NOMO-1 (cell line): ENCODE data around the gene CPEB2.
"Not testable (repeated sequence)": the region's sequence is repeated elsewhere in the genome, so short reads cannot be mapped to it uniquely, and the experiment has no call there.

Experiments used
- DNase-seq, 2 experiments: peaks; one replicate each; lab custom pipeline; 2025; ENCODE audit not compliant: unreplicated experiment in 2 of 2; lab: John Stamatoyannopoulos, UW

The CPEB2 gene

DNA sequence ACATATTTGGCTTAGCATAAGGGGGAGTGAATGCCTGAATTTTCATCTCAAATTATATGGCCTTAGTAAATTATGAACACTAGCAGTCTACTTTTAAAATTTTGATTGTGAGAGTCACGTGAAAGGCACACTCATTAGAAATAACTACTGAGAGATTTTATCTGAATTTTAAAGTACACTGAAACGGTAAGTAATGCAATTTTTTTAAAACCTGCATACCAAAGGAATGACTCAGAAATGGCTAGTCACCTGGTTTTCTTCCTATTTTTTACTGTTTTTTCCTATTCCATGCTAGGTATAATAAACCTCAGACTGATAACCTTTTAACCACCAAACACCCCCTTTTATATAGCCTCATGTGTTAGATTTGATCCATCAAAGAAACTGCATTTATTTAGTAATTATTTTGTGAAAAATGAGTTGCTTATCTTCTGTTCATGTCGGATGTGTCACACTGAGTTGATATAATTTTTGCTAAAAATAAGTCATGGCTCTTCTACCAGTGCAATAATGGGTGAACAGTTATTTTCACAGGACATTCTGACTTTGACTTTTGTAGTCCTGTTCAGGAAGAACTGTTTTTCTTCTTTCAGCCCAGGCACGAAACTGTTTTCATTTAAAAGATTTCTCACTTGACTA lies 40.4 kb downstream of the CPEB2 start:
- no peak for DNase-seq

DNA sequence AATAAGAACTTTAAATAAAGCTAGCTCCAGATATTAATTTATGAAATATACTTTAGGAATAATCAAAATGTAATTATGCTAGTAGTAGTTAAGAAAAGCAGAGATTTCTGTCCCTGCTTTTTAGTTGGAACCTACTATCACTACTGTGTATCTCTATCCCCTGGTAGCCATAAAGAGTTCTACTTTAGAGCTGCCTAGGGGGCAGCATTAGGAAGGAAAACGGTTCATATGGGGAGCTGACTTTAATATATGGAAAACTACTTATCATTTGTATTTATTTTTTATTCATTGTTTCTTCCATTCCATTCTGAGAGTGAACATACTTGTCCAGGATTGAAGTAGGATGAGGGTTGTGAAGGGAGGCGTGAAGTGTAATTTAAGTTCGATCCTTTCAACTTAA lies 40.9 kb downstream of the CPEB2 start:
- no peak for DNase-seq

DNA sequence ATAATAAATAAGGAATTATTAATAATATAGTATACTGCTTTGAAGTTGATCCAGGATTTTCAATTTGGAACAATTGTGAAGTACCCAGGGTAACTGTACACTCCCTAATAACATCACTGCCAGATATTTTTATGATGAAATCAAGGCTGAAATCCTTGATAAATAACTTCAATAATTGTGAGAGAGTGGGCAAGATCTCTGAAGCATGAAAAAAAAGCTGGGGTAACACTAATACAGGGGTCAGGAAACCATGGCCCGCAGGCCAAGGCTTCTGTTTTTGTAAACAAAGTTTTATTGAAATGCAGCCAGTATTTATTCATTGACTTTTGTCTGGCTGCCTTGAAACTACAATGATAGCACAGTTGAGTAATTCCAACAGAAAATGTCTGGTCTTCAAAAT lies 41.6 kb downstream of the CPEB2 start:
- DNase-seq: no peak

DNA sequence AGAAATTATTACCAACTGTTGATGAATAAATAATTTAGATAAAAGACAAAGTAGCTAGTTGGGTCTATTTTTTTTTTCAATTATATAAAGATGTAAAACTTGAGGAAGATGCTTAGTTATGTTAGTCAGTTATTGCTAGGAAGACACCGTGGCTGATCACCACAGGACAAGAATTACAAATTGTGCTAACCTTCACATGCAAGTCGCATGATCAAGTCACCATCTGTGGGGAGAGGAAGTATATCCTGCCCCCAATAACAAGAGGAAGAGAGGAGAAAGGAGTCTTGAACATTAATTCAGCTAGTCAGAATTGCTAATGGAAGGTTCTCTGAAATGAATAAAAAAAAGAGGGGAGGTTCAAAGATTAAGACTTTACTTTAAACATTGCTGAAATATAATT lies 52.3 kb downstream of the CPEB2 start:
- DNase-seq: no peak

DNA sequence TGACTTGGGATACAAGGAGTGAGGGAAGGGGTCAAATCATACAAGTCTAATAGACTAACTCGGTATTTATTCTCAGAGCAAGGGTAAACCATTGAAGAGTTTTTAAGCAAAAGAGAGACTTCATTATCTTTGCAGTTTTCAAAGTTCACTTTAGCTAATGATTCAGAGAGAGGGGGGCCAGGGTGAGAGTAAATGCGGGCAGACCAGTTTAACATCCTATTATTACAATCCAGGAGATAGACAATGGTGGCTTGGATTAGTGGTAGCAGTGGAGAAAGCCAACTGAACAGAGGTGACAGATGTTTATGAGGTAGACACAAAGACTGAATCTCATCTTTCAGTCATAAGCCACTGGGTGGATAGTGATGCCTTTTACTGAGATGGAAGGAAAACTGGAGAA lies 57.9 kb downstream of the CPEB2 start:
- no peak for DNase-seq

DNA sequence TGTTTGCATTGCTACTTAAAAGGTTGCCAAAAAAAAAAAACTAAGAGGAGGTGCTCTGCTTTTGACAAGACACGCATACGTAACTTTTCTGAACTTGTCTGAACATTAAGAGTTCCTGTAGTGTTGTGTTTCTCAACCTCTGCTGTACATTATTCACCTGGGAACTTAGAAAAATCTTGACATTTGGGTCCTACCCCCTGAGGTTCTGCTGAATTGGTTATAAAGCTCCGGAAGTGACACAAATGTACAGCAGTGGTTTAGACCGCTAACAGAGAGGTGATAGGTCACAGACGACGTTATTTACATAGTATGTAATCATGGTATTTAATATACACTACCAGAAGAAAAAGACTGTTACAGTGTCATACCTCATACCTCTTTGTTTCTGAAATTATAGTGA lies 61.1 kb downstream of the CPEB2 start:
- DNase-seq: no peak

DNA sequence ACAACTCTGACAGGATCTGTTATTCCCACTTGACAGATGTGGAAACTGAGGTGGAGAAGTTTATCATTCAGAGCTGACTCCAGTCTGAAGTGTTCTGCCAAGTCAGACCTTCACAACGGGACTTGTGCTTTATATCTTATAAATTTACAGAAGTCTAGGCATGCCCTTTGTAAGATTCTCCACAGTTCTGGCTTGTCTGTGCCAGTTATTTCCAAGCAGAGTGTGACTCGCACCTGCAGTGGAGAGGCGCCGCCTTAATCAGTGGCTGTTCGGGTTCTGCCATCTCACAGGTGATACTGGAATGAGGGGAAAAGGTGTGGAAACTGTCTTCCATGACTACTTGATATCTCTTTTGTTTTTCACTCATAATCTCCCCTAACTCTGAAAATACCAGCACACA lies 63.2 kb downstream of the CPEB2 start:
- no peak for DNase-seq

DNA sequence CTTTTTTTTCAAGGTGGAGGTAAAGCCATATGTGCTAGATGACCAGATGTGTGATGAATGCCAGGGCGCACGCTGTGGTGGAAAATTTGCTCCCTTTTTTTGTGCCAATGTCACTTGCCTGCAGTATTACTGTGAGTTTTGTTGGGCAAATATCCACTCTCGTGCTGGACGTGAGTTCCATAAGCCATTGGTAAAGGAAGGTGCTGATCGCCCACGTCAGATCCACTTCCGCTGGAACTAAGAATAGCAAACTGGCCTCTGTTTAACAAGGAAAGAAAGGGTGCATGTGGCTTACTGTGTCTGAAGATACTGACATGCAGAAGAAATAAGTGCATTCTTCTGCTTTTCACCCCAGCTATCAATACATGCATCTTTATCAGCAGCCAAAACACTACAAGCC lies 63.9 kb downstream of the CPEB2 start:
- DNase-seq: no peak

DNA sequence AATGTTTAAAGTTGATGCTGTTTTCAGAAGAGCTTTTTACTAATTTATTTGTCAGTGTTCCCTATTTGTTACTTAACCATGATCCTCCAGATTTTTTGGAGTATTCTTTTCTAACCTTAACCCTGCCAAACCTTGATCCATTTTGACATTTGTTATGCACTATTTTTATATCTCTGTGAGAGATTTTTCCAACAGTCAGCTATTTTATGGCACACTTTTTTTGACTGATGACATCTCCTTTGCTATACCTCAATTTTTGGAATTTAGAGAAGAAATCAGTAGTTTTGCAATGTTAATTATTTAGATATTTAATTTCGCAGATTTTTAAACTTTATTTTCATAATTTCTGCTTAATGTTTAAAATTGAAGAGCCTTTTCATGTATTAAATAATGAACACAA lies 66.0 kb downstream of the CPEB2 start:
- DNase-seq: no peak

DNA sequence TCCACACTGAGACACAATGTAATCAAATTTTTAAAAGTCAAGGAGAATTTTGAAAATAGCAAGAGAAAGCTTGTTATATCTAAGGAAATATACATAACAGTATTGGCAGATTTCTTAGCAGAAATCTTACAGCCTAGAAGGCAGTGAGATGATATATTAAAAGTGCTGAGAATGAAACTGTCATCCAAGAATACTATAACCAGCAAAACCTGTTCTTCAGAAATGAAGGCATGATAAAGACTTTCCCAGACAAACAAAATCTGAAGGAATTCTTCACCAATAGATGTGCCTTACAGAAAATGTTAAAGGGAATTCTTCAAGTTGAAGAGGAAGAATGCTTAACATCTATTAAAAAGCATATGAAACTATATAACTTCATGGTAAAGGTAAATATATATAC lies 73.6 kb downstream of the CPEB2 start:
- no peak for DNase-seq

DNA sequence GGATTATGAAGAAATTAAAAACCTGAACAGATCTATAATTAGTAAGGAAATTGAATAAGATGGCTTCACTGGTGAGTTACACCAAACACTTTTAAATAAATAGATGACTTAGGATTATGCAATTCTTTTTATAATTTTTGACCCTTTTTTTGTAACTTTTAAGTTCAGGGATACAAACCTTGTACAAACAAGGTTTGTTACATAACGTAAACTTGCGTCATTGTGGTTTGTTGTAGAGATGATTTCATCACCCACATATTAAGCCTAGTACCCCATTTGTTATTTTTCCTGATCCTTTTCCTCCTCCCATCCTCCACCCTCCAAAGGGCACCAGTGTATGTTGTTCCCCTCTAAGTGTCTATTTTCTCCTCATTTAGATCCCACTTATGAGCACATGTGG lies 75.7 kb downstream of the CPEB2 start:
- peak; percentile 21 to 68 for DNase-seq

DNA sequence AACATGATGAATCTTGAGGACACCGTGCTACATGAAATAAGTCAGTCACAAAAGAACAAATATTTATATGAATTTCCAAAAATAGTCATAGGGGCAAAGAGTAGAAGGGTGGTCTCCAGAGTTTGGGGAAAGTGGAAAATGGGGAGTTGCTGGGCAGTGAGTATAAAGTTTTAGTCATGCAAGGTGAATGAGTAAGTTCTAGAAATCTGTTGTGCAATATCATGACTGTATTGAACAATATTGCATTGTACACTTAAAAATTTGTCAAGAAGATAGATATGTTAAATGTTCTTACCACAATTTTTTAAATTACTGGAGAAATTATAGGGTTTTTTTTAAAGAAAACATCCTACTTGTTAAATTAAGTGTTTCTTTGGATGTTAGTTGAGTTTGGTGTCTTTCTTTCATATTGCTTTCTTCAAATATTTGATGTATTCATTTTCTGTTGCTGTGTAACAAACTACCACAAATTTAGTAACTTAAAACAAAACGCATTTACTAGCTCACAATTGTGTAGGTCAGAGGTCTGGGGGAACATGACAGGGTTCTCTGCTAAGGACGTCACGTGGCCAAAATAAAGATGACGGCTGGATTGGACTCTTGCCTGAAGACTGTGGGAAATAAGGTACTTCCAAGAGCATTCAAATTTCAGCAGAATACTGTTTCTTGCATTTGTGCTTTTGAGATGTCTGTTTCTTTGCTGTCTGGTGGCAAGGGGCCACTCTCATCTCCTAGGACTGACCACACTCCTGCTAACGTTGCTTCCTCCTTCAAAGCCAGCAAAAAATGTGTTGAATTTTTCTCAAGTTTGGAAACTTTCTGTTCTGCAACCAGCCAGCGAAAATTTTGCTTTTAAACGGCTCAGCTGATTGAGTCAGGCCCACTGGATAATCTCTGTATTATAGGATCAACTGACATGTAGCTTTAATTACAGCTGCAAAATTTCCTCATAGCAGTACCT lies 76.7 kb downstream of the CPEB2 start:
- peak; percentile 53 to 67 for DNase-seq

DNA sequence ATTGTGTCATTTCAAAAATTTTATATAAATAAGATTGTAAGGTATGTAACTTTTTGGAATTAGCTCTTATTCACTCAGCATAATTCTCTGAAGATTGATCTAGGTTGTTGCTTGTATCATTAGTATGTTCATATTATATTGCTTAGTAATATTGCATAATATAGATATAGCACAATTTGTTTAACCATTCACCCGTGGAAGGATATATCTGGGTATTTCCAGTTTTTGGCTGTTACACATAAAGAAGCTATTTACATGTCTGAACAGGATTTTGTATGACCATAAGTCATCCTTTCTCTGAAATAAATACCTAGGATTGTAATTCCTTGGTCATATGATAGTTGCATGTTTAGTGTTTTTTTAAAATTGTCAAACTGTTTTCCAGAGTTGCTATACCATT lies 82.5 kb downstream of the CPEB2 start:
- no peak for DNase-seq

DNA sequence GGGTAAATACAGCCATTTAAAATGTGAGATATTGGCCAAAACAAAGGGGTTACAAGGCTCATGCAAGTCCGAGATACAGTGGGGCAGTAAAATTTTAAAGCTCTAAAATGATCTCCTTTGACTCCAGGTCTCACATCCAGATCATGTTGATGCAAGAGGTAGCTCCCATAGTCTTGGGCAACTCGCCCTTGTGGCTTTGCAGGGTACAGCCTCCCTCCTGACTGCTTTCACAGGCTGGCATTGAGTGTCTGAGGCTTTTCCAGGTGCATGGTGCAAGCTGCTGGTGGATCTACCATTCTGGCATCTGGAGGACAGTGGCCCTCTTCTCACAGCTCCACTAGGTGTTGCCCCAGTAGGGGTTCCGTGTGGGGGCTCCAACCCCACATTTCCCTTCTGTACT lies 83.5 kb downstream of the CPEB2 start:
- not testable (repeated sequence) for DNase-seq

DNA sequence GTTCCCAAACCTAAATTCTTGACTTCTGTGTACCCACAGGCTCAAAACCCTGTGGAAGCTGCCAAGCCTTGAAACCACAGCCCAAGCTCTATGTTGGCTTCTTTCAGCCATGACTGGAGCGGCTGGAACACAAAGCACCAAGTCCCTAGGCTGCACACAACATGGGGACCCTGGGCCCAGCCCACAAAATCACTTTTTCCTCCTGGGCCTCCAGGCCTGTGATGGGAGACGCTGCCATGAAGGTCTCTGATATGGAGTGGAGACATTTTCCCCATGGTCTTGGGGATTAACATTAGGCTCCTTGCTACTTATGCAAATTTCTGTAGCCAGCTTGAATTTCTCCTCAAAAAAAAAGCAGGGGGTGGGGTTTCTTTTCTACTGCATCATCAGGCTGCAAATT lies 84.0 kb downstream of the CPEB2 start:
- DNase-seq: not testable (repeated sequence)

DNA sequence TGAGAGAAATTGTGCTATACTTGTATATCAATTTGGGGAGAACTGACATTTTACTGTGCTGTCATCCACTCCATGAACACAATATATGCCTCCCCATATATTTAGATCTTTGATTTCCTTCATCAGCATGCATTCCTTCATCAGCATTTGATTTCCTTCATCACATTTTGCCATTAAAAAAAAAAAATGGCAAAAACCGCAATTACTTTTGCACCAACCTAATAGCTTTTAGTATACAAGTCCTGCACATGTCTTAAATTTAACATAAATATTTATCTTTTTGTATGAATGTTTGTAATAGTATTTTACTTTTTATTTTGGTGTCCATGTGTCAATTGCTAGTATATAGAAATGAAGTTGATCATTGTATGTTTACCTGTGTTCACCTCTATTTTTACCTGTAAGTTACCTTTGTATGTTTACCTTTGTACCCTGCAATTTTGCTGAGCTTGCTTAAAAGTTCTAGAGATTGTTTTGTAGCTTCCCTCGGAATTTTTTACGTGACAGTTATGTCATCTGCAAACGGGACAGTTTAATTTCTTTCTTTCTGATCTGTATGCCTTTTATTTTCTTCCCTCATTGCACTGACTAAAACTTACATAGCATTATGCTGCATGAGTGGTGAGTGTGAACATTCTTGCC lies 86.2 kb downstream of the CPEB2 start:
- DNase-seq: no peak

DNA sequence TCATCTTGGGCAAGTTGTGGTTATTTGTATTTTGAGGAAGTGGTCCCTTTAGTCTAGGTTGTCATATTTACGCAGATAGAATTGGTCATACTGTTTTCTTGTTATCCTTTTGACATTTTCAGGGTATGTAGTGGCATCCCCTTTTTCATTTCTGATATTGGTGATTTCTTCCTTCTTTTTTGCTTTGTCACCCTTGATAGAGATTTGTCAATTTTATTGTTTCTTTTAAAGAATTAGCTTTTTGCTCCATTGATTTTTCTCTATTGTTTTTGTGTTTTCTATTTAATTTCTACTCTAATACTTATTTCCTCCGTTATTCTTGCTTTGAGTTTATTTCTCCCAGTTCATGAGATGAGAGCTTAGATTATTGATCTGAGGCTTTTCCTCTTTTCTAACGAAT lies 87.7 kb downstream of the CPEB2 start:
- no peak for DNase-seq

DNA sequence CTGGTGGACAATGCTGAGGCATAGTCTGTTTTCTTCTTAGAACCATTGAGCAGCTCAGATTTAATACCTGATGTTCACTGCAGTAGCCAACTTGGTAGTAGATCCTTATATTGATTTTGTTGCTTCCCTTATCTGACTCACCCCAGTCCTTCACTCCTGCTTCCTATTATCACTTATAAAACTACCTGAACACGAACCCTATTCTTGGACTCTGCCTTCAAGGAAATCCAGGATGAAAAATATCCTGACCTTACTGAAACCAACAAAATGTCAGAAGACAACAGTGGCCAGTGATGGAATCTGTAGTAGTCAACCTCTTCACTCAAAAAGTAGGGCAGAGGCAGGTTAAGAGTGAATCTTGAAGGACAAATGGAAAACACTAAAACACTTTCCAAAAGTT lies 98.1 kb downstream of the CPEB2 start:
- no peak for DNase-seq

DNA sequence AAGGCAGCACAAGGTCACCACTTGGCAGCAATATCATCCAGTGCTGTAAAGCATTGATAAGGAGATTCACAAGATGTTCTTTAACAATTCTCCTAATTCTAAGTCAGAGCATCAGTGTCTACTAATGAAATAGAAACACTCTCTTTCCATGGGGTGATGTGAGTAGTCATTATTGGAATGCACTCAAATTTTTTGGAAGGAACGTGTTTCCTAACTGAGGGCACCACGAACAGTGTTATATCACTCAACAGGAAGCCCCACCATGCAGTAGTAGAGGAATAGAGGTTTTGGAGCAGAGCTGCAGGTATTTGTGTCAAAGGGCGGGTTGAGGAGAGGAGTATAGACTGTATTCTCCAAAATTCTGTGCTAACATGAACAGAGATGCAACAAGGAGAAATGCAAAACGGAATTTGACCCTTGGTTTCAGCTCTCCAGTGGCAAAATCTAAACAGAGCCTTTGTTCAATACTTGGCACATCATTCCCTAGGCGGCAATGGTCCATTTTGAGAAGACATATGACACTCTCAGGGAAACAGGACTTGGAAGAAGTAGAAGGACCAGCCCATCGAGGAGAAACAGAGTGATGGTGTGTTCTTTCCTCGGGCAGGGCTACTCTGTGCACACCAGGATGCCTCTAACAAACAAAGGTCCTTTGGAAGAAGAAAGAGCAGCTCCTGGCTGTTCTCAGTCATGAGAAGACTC lies 98.9 kb downstream of the CPEB2 start:
- DNase-seq: no peak

DNA sequence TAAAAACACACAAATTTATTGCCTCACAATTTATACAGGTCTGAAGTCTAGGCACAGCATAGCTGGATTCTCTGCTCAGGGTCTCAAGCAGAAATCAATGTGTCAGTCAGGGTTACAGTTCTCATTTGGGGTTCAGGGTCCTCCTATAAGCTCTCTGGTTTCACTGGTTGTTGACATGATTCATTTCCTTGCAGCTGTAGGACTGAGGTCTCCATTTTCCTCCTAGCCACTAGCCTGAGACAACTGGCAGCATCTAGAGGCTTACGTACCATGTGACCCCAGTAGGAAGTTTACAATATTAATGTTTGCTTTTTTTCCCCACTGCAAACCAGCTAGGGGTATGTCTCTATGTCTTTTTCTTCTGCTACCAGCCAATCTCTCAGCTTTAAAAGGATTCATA lies 102.5 kb downstream of the CPEB2 start:
- no peak for DNase-seq

DNA sequence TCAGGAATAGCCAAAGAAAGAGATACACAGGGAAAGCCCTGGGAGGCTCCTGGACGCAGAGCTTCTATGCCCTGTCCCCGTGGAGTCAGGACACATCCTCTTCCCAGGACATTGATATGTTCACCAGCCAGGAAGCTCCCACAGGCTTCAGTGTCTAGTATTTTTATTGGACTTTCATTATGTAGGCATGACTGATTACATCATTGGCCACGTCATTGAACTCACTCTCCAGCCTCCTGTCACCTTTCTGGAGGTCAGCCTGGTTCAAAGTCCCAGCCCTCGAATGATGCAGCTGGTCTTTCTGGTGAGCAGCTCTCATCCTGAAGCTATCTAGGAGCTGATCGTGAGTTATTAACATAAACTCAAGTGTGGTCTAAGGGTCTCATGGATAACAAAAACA lies 104.1 kb downstream of the CPEB2 start:
- DNase-seq: no peak
